Measurements from ENCODE around the gene KLHL1.

Gene KLHL1

GRCh38 chr13:69999875-70000274 is 108.4 kb downstream of the KLHL1 start:
- DNase-seq, result no peak

- no peak for DNase-seq
These were observed 111.2 kb downstream of the KLHL1 start for GRCh38 chr13:69997061-69997460.

GRCh38 chr13:69980799-69981198 is 127.5 kb downstream of the KLHL1 start:
- DNase-seq, result no peak

GRCh38 chr13:69975496-69975895 is 132.8 kb downstream of the KLHL1 start:
- no peak for DNase-seq

- no peak for DNase-seq
These were observed 137.7 kb downstream of the KLHL1 start for GRCh38 chr13:69970520-69970919.

GRCh38 chr13:69959046-69959445 is 149.2 kb downstream of the KLHL1 start:
- DNase-seq, result no peak

- no peak for DNase-seq
These were observed 151.4 kb downstream of the KLHL1 start for GRCh38 chr13:69956839-69957238.

- DNase-seq, result no peak
These were observed 151.9 kb downstream of the KLHL1 start for GRCh38 chr13:69956349-69956748.

GRCh38 chr13:69955271-69955670 is 153.0 kb downstream of the KLHL1 start:
- DNase-seq, result no peak

- DNase-seq, result no peak
These were observed 156.8 kb downstream of the KLHL1 start for GRCh38 chr13:69951412-69951811.

- DNase-seq, result no peak
These were observed 158.1 kb downstream of the KLHL1 start for GRCh38 chr13:69950160-69950559.

- no peak for DNase-seq
These were observed 160.2 kb downstream of the KLHL1 start for GRCh38 chr13:69948016-69948415.

GRCh38 chr13:69947582-69947981 is 160.7 kb downstream of the KLHL1 start:
- DNase-seq, result no peak

- DNase-seq, result no peak
These were observed 161.7 kb downstream of the KLHL1 start for GRCh38 chr13:69946511-69946910.

GRCh38 chr13:69935043-69935442 is 173.2 kb downstream of the KLHL1 start:
- DNase-seq, result no peak

- no peak for DNase-seq
These were observed 180.0 kb downstream of the KLHL1 start for GRCh38 chr13:69928262-69928661.

- DNase-seq, result no peak
These were observed 187.1 kb downstream of the KLHL1 start for GRCh38 chr13:69921156-69921555.

- DNase-seq, result no peak
These were observed 195.6 kb downstream of the KLHL1 start for GRCh38 chr13:69912630-69913029.

GRCh38 chr13:69910800-69911199 is 197.5 kb downstream of the KLHL1 start:
- DNase-seq, result no peak

- DNase-seq, result no peak
These were observed 203.5 kb downstream of the KLHL1 start for GRCh38 chr13:69904784-69905183.

GRCh38 chr13:69903081-69903480 is 205.2 kb downstream of the KLHL1 start:
- no peak for DNase-seq

- no peak for DNase-seq
These were observed 225.8 kb downstream of the KLHL1 start for GRCh38 chr13:69882451-69882850.

GRCh38 chr13:69879936-69880335 is 228.3 kb downstream of the KLHL1 start:
- no peak for DNase-seq

- no peak for DNase-seq
These were observed 235.8 kb downstream of the KLHL1 start for GRCh38 chr13:69872321-69873047.

- no peak for DNase-seq
These were observed 241.7 kb downstream of the KLHL1 start for GRCh38 chr13:69866555-69866954.

Data from bone marrow (tissue), 2 donors.